GM18867 (cell line): ENCODE measurements around the gene SELENOO.

ENCODE experiments used
- ATAC-seq: cut with Tn5 transposase; IDR thresholded peaks from one replicate; pipeline ENCODE4 v1.9.1; 2021; ENCODE audit warnings: mild to moderate bottlenecking, moderate library complexity; ENCODE audit not compliant: unreplicated experiment

Gene SELENOO

DNA sequence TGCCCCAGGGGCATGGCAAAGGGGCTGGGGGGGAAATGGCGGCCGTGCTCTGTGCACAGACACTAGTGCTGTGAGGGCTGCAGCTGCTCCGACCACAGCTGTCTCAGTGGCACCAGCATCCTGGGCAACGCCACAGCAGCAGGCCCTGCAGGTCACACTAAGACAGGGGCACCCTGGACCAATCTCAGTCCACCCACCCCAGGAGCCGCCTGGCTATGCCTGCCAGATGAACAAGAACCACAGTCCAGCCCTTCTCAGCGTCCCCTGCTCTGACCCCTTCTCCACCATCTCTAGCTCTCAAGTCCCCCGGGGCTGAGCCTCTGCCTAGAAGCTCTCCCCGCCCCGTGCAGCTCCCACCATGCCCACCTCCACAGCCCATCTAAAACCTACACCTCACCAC is 27.6 kb downstream of the SELENOO start:
- ATAC-seq: no peak

DNA sequence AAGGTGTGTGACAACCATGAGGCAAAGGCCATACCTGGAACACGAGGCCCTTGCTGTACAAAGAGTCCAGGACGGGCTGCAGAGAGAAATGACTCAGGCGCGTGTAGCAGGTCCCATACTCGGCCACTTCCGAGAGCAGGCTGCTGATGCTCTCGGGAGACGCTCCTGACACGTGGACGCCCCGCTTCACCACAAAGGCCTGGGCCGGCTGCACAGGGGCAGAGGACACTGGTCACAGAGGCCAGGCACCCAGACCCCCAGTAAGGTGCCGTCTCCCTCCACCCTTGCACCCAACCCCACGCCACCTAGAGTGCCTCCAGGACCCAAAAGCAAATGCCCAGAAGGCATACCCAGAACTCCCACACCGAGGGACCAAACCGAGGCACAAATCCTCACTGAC is 28.6 kb downstream of the SELENOO start:
- ATAC-seq: no peak

DNA sequence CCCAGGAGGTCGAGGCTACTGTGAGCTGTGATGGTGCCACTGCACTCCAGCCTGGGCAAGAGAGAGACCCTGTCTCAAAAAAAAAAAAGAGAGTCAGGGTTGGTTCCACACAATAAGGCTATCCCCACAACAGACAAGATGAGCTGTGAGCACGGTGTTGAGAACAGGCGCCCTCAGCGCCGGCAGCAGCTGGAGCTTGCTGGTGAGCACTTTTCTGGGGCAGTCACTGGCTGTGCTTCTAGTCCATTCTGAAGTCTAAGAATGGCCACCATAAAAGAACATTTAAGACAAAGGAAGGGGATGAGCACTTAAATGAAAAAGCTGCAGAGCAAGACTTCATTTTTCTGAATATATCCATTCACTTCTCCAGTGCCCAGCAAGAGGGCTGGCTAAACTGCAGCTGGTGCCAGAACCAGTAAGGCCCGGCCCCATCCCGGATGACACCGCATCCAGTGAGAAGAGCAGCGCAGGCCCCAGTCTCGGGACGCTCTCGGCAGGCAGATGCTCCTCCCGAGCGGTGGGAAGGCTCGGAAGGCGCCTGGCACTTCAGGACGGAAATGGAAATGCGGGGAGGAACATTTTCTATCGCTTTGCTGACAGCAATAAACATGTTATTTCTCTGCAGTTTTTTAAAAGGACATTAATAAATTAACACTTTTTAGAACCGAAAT is 31.8 kb downstream of the SELENOO start:
- ATAC-seq: no peak

DNA sequence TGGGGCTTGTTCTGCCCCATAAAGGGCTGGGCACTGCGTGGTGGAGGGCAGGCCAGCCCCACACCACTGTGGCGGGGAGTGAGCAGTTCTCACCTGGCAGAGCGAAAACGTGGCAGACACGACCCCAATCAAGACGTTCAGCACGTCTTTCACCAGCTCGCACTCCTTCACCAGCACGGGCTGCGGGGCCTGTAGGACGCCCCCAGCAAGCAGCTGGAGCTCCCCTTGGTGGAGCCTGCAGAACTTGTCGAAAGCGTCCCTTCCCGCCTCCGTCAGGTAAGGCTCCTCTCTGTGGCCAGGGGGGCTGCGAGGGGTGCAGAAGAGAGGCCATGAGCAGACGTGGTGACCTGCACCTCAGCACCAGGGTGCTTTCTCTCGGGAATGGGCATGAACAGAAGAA is 32.4 kb downstream of the SELENOO start:
- no peak for ATAC-seq

DNA sequence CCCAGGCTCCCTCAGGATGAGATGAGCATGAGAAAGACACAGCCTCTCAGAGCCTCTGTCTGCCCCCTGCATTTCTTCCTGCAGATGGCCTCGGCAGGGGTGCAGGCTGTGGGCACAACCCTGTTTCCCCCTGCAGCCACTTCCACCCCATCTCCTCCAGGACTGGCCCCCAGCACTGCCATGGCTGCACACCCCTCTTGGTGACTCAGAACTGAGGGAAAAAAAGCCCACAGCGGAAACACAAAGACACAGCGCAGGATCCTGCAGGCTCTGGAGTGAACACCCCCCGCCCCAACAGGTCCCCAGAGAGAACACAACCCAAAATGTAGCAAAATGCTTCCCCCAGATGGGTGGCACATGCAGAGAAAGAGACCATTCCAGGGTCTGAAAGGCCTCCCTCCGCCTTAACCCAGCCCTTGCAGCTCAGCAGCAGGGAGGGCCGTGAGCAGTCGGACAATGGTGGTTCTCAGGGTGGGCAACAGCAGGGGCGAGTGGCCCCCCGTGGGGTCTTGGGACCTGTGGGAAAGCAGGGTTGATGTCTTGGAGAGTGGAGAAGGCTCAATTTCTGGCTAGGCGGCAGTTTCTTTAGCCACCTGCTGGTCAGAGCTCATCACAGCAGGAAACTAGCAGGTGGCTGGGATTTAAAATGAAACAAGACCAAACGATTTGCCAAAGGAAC is 36.1 kb downstream of the SELENOO start:
- no peak for ATAC-seq

DNA sequence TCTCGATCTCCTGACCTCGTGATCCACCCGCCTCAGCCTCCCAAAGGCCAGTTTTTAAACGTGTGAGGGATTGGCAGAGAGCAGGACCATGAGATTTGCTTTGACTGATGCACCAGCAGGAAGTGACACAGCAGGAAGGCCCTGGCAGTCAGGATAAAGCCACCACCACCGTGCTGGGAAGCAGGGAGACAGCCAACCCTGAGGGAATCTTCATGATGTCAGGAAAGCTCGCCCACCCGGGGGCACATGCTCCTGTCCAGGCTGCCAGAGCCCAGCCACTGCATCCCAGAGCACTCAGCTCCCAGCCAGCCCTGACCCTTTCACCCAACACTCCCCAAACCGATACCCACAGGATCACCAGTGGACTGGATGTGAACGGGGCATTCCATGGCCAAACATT is 37.9 kb downstream of the SELENOO start:
- no peak for ATAC-seq

DNA sequence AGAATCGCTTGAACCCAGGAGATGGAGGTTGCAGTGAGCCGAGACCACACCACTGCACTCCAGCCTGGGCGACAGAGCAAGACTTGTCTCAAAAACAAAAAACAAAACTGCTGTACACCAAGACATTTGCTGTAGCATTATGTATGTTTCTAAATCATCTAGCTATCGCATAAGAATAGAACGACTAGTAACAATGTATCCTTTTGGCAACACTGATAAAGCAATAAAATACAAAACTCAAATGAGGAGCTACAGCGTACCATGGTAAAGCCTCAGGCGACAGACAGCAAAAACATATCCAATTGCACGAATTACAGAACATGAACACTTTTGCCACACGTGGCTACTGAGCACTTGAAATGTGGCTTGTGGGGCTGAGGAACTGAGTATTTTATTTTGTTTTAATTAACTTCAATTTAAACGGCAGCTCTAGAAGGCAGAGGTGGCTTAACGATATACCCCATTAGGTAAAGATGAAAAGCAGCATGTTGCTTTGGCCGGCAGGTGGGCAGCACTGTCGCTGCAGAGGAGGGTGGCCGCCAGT is 41.7 kb downstream of the SELENOO start:
- ATAC-seq: no peak

DNA sequence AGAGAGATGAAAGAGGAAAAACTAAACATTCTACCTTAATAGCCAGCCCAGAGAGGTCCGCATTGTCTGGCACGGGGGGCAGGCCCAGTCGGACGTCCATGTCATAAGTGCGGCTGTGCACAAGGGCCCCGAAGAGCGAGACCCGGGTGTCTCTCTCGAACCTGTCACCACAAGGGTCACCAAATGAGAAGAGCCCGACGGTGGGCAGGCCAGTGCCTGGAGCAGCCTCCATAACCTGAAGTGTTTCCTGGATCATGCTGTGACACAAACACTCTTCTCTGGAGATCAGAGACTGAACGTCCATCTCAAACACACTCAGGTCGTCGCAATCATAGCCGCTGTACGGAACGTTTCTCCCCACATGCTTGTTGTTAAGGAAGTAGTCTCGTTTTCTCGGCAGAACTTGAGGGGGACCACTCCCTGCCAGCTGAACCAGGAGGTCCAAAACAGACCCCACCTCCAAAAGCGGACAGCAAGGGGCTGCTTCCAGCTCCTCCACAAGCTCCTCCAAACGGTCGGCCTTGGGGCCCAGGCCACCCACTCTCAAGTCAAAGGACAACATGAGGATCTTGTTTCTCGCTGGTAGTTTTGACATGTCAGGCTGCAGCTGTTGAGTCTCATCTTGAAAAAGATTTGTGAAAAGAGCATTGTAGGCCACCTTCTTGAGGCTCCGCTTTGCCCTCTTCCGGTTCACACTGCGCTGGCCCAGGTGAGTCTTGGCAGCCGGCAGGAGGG is 43.0 kb downstream of the SELENOO start:
- no peak for ATAC-seq

DNA sequence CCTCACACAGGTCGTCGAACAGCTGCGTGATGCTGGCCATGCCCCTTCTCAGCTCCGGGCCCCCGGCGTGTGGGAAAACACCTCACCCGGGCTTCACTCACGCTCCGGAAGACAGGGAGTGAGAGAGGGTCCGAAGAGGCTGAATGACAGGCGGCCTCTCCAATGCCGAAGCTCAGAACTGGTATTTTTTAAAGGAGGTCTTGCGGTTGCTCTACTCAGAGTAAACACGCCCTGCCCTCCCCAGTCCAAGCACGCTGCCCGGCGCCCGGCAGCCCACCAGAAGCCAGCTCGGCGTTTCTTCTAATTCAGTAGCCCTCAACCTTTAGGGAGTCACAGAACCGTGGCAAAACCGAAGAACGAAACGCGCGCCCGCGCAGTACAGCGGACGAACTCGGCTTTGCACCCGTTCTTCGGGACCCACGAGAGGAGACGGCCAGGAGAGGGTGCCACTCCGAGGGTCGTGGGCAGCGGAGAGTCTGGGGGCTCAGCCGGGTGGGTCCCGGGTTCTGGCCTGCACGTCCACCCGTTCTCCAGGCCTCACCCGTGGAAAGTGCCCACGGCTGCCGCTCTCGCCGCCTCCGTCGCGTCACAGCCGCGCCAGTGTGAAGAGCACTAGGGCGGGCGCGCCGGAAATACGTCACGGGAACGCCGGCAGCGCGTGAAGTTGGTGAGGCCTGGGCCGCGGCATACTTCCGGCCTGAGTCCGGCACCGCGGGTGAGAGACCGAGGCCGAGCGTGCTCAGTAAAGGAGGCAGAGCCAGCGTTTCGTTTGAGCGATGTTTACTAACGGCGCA is 43.8 kb downstream of the SELENOO start, which contains the start of gene TUBGCP6:
Gene TUBGCP6 (minus strand): TSS at position 604 of the 794 bp plus-strand sequence. CDS start 564 bp downstream, at position 40.
- ATAC-seq: peak; percentile 56

DNA sequence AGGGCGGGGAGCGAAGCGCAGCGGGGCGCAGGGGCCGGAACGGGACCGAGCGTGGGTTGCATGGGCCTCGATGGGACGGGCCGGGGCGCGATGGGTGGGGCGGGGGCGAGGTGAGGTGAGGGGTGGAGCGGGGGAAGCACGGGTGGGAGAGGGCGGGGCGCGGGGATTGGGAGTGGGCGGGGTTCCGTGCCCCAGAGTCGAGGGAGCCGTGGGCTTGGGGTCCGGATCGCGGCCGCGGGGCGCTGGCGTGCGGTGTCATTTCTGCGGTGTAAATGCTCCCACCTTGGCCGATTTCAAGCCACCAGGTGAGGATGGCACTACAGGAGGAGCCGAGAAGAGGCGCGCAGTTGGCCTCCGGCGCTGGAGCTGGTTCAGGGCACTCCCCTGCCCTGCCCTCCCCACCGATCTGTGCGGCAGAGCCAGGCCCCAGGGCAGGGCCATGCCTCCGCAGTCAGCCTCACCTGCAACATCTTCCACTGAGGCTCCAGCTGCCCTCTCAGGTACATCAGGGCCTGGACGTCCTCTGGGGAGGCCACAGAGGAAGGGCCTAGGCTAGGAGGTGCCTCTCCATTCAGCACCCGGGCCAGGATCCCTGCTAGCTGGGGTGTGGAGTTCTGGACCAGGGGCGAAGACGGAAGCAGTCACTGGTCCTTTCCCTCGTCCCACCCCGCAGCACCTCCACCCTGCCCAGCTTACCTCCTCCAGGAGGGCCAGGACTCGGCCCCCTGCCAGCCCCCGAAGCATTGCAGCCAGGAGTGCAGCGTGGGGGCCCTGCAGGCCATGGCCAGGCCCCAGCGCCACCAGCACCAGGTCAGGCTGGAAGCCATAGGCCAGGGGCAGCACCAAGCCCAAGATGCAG is 44.6 kb downstream of the SELENOO start:
- no peak for ATAC-seq

DNA sequence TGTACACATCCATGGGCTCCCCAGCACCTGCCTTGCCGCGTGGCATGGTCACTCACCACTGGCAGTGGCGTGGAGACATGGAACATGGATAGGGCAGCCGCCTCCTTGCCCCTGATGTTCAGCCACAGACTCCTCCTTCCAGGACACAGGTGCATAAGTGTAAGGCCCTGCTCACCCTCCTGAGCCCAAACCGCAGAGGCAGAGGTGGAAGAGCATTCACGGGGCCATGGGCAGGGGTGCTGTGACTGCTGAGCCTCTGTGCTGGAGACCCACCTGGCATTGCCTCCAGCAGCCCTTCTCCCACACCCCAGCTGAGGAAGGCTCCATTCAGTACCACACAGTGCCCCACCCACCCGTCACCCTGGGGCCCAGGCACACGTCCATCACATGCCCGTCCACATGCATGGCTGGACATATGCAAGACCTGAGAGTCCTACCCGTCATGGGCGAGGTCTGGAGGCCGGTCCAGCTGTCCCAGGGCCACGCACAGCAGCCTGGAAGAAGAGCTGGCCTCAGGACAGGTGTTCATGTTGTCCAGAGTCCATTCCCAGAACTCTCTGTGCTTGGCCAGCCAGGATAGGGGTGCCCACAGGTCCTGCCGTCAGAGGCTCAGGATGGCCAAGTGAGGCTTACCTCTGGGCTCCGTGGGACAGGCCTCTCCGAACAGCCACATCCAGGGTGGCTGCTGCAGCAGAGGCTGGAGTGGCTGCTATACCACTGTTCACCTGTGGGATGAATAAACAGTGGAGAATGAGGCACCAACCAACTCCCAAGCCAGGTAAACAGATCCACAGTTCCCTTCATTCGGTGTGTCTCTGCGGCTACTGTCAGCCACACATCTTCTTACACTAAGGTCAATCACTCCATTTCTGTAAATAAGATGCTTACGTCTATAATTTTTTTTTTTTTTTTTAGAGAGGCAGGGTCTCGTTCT is 45.7 kb downstream of the SELENOO start:
- ATAC-seq: no peak

DNA sequence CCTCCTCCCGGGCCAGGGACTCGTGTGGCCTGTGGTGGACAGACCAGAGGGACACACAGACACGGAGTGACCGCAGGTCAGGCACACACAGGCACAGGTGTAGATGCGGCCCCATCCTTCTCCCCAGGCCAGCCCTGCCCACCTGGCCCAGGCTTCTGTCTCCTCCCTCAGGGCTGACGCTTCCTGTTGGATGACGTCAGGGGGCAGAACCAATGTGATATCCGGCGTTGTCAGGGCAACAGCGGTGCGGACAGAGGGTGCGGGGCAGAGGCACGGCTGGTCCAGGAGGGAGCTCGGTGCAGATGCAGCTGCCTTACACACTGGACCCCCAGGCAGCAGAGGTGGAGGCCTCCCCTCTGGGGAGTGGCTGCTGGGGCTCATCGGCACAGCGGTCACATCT is 46.9 kb downstream of the SELENOO start:
- ATAC-seq: no peak

DNA sequence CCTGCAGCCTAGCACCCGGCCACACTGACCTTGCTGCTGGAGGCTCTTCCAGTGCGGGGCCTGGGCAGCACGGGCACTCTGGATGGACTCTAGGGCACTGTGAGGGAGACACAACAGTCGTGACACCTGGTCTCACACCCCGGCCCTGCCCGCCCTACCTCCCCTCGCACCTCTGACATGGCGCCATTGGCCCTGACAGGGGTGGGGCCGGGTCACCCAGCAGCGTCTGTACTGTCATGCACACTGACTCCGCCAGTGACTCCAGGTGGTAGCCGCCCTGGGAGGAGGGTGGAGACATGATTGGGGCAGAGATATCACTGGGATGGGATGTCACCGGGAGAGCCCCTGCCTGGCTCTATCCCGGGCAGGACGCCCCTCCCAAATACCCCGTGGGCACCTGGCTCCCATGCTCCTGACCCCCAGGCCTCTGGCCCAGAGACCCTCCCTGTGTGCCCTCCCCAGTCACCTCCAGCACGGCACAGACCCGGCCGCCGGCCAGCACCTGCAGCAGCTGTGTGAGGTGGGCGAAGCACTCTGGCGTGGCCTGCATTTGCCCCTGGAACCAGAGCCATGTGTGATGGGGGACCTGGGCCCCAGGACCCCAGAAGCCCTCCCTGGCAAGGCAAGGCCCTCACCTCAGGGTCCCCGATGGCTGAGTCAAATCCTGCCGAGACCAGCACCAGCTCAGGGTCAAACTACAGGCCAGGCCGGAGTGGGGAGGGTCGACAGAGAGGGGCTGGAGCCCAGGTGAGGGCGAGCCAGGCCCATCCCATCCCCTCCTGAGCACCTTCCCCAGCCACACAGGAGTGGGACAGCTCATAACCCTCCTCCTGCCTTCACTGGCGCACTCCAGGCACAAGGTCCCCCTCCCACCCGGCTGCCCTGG is 47.6 kb downstream of the SELENOO start:
- no peak for ATAC-seq

DNA sequence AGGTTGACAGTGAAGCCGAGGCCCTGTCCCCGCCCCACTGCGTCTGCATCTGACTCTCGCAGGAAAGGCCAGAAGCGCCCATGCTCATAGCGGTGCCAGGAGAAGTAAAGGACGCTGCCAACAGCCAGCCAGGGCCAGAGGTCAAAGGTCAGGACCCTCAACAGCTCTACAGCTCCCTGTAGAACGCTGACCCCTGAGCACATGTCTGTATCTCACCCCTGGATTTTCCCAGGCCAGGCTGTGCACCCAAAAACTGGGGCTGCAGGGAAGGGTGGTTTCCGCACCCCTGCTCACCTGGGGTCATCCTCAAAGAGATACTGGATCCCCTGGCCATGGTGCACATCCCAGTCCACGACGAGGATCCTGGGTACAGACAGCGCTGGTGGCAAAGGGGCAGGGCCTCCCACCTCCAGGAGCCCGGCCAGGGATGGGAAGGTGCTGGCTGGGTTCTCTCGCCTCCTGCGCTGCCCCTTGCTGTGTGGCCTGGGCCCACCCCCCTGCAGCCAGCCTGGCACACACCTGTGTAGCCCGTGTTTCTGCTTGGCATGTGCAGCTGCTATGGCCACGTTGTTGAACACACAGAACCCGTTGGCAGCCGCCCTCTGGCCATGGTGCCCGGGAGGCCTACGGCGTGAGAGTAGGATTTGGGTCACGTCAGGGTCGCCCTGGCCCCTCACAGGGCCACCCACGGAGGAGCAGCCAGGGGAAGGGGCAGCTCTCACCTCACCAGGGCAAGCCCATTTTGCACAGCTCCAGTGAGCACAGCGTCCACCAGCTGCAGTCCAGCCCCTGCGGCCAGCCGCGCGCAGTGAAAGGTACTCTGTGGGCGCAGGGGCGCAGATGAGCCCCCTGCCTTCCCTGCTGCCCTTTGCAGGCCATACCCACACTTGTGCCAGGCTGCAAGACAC is 48.8 kb downstream of the SELENOO start:
- no peak for ATAC-seq

DNA sequence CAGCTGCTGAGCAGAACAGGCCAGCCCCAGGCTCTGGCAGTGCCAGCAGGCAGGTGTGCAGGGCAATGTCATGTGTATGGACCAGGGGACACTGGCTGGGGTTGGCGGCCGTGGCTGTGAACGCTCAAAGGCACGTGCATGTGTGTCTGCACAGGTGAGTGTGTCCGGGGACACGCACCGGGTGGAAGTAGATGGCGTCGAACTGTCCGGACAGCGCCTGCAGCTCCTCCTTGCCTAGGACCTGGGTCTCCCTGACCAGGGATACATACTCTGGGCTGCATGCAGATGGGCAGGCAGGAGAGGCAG is 49.4 kb downstream of the SELENOO start:
- ATAC-seq: no peak

DNA sequence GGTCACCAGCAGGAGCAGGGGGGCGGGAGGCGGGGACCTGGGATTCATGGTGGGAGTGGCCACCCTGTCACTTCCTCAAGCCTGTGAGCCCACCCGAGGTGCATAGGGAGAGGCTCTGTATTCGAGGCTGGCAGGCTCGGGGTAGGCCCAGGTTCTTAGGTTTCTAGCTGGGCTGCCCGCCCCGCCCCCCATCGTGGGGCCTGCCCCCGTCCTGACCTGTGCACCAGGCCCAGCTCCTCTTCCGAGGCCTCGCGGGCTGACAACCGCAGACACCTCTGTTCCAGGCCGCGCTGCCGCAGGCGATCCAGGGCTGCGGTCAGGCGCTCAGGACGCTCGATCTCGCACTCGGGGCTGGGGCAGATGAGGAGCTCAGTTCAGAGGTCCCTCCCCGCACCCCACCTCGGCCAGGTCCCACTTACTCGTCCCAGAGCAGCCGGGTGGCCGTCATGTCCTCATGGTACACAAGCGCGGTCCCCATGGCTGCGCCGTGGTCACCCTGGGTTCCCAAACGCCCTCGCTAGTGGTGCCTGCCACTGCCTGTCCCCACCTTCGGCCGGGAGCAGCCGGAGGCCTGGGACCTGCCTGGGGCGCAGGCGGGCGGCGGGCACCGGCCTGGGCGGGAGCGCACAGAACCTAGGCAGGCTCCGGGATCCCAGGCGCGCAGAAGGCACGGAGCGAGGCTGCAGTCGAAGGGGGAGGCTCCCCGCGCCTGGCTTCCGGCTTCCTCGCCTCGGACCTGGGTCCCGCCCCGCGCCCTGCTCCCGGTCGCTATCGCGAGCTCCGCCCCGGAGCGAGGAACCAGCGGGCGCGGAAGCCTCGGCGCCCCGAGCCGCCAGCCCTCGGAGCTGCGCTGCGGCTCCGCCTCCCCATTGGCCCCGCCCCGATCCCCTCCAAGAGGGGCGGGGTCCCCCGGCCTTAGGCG is 50.0 kb downstream of the SELENOO start, which contains the start of gene HDAC10:
Gene HDAC10 (minus strand): TSS at position 711 of the 922 bp plus-strand sequence. CDS start 233 bp downstream, at position 478.
- ATAC-seq: peak; percentile 53
